Uterus (tissue), 4 donors: Measurements from ENCODE around the gene P2RY11. TPM values are rescaled to one million over a fixed set of nuclear protein-coding genes. Genes with fewer than 3 reads are reported as not detected.
A peak's percentile ranks its signal among the peaks of the same experiment; 100 is the strongest.

Experiments used
- DNase-seq, 2 donors: peaks; one replicate each; pipeline ENCODE4 v3.0.0-alpha.2; 2019 to 2020
- H3K27ac ChIP-seq, 2 donors: fragments of 200-600 bp; sonication (generic); 1 replicate in 1 of 2; 2 replicates in 1 of 2; pipeline ENCODE4 v1.5.1; 2016 to 2018
- H3K27me3 ChIP-seq, 2 donors: fragments of 200-600 bp; sonication (generic); one replicate each; pipeline ENCODE4 v1.5.1; 2018 to 2019; ENCODE audit warnings: control low read depth in 1 of 2
- H3K36me3 ChIP-seq, 2 donors: fragments of 200-600 bp; sonication (generic); one replicate each; pipeline ENCODE4 v1.5.1; 2019; ENCODE audit warnings: control low read depth in 1 of 2
- H3K4me1 ChIP-seq, 2 donors: fragments of 200-600 bp; sonication (generic); one replicate each; pipeline ENCODE4 v1.5.1; 2018 to 2019; ENCODE audit warnings: control low read depth in 1 of 2
- H3K4me3 ChIP-seq, 2 donors: fragments of 200-600 bp; sonication (generic); 1 replicate in 1 of 2; 2 replicates in 1 of 2; pipeline ENCODE4 v1.5.1; 2018 to 2019; ENCODE audit warnings: mild to moderate bottlenecking in 1 of 2
- H3K9me3 ChIP-seq, 2 donors: fragments of 200-600 bp; sonication (generic); one replicate each; pipeline ENCODE4 v1.5.1; 2019; ENCODE audit warnings: control low read depth in 1 of 2
- POLR2A ChIP-seq, 2 donors: fragments of 450-650 bp; IDR thresholded peaks; one replicate each; pipeline ENCODE4 v1.6.1; 2016; ENCODE audit warnings: antibody characterized with exemption in 2 of 2, mild to moderate bottlenecking in 1 of 2, moderate library complexity in 1 of 2
- intact Hi-C: fragments of 100-400 bp; cut with DNase I; formaldehyde crosslinking; loops from one replicate; pipeline ENCODE4 v1.15.1; 2023; ENCODE audit warnings: low total_unique reads
- total RNA-seq, 4 donors: library from RNA; depleted of rRNA in 3 of 4; stranded (reverse); fragments of >200 nt in 3 of 4; gene quantifications; one replicate each; pipeline versions ENCODE4 v1.1.0 to v1.2.4, GENCODE V29; 2014 to 2023
- TF ChIP-seq, protein P1 (sequence below), 4 experiments: fragments of 200-600 bp in 2 of 4; fragments of 450-650 bp in 2 of 4; sonication (generic) in 2 of 4; IDR thresholded peaks; one replicate each; pipeline ENCODE4 v1.5.1; 2016 to 2019; ENCODE audit warnings: antibody characterized with exemption in 4 of 4, mild to moderate bottlenecking in 2 of 4, moderate library complexity in 1 of 4
- donor health status: DM: yes; HTN: yes; CAD: no.

P2RY11 gene
- total RNA-seq, 4 donors from 2014 or later: 0.51 to 19.1 (median 4.4) TPM

GRCh38 chr19:10102787-10103236 lies 8.7 kb upstream of the P2RY11 start:
- H3K4me1 ChIP-seq: peaks cover 0 to 9% of the 10 kb centered on the region in 2 donors
- H3K4me3 ChIP-seq: no peak overlapping the region
- no peak for DNase-seq
- H3K27ac ChIP-seq: no peak overlapping the region
- H3K9me3 ChIP-seq: no peaks in the 10 kb centered on the region
- TF ChIP-seq, protein P1, sequence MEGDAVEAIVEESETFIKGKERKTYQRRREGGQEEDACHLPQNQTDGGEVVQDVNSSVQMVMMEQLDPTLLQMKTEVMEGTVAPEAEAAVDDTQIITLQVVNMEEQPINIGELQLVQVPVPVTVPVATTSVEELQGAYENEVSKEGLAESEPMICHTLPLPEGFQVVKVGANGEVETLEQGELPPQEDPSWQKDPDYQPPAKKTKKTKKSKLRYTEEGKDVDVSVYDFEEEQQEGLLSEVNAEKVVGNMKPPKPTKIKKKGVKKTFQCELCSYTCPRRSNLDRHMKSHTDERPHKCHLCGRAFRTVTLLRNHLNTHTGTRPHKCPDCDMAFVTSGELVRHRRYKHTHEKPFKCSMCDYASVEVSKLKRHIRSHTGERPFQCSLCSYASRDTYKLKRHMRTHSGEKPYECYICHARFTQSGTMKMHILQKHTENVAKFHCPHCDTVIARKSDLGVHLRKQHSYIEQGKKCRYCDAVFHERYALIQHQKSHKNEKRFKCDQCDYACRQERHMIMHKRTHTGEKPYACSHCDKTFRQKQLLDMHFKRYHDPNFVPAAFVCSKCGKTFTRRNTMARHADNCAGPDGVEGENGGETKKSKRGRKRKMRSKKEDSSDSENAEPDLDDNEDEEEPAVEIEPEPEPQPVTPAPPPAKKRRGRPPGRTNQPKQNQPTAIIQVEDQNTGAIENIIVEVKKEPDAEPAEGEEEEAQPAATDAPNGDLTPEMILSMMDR (IDR thresholded peaks at IDR 0.05): no peak
- TF ChIP-seq POLR2A (IDR thresholded peaks at IDR 0.05): no peak
- intact Hi-C loops: no loop called here
- H3K27me3 ChIP-seq: no peaks in the 10 kb centered on the region
- H3K36me3 ChIP-seq: no peaks in the 10 kb centered on the region

- Histone ChIP-seq H3K36me3 (no peaks in the 10 kb centered on the region), H3K27ac (no peak overlapping the region), H3K9me3 (no peaks in the 10 kb centered on the region), H3K4me3 (no peak overlapping the region), H3K4me1 (peaks cover 0 to 9% of the 10 kb centered on the region in 2 donors), H3K27me3 (no peaks in the 10 kb centered on the region)
- intact Hi-C loops: no loop called here
- no peak for DNase-seq
- TF ChIP-seq, protein P1 (IDR thresholded peaks at IDR 0.05): no peak
- no peak for TF ChIP-seq POLR2A (IDR thresholded peaks at IDR 0.05)
Measured at GRCh38 chr19:10104130-10104513, 7.4 kb upstream of the P2RY11 start.

DNA sequence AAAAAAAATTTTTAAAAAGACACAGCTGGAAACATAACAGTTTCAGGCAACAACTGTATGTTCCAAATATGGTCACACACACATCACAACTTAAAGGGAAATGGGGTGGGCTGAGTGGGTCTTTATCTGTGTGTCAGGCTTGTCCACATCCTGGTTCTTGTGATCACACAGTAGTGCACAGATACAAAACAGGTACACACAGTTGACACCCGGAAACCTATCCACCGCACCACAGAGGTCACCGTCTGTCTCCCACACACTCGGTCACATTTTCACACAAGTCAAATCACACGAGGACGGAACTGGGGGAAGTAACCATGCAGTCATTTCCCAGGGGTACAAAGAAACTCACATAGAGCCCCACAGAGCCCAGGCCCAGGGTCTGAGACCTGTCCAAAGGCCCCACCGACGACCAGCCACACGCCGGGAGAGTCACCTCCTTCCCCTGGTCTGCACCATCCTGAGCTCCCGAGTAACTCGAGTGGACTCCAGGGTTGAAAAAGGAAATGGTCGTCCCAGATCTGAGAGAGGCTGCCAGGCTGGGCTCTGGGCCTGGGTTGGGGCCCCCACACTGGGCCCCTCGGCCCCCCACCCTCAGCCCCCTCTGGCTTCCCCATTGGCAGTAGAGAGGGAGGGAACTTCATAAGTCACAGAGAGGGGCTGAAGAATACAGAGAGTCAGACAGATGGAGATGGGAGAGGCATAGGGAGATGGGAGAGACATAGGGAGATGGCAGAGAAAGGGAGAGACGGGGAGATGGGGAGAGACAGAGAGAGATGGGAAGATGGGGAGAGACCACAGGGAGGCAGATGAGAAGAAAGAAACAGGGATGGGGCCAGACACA lies 6.6 kb upstream of the P2RY11 start:
- no peaks in the 10 kb centered on the region for H3K9me3 ChIP-seq
- no peak for TF ChIP-seq POLR2A (IDR thresholded peaks at IDR 0.05)
- TF ChIP-seq, protein P1 (IDR thresholded peaks at IDR 0.05): no peak
- no peak overlapping the region for H3K4me3 ChIP-seq
- H3K4me1 ChIP-seq: peaks cover 0 to 9% of the 10 kb centered on the region in 2 donors
- H3K27ac ChIP-seq: no peak overlapping the region
- no peak for DNase-seq
- intact Hi-C loops: no loop called here
- H3K36me3 ChIP-seq: no peaks in the 10 kb centered on the region
- H3K27me3 ChIP-seq: no peaks in the 10 kb centered on the region

GRCh38 chr19:10105509-10106099 lies 5.9 kb upstream of the P2RY11 start:
- no peaks in the 10 kb centered on the region for H3K9me3 ChIP-seq
- H3K4me1 ChIP-seq: peaks cover 0 to 9% of the 10 kb centered on the region in 2 donors
- DNase-seq: no peak
- TF ChIP-seq, protein P1 (IDR thresholded peaks at IDR 0.05): no peak
- peak overlapping the region; percentile 52 to 84 for H3K27ac ChIP-seq
- H3K36me3 ChIP-seq: no peaks in the 10 kb centered on the region
- no peaks in the 10 kb centered on the region for H3K27me3 ChIP-seq
- H3K4me3 ChIP-seq: peak overlapping the region; percentile 63 to 74
- intact Hi-C loops: no loop called here
